Fibroblast of lung (primary cell): ENCODE data around the gene ASGR1.
"Not testable (repeated sequence)": the region's sequence is repeated elsewhere in the genome, so short reads cannot be mapped to it uniquely, and the experiment has no call there.

Experiments used
- CTCF ChIP-seq, 2 donors: IDR thresholded peaks in 1 of 2; conservative IDR thresholded peaks in 1 of 2; 1 replicate in 1 of 2; 2 replicates in 1 of 2; pipeline ENCODE4 v1.5.1; 2011 to 2012; ENCODE audit warnings: low read length in 2 of 2, control low read depth in 1 of 2, inconsistent platforms in 1 of 2, low read depth in 1 of 2, mild to moderate bottlenecking in 1 of 2
- EZH2 ChIP-seq: IDR thresholded peaks from 2 replicates; pipeline ENCODE4 v1.5.1; 2012; ENCODE audit warnings: low read length, control low read depth, mild to moderate bottlenecking; ENCODE audit errors: missing control alignments

GRCh38 chr17:7127501-7127900 lies 51.7 kb downstream of the ASGR1 start:
- TF ChIP-seq CTCF (conservative IDR thresholded peaks at IDR 0.05 in 1 of 2, IDR thresholded peaks at IDR 0.05 in 1 of 2; ENCODE audit: low read depth in 1 of 2, low read length in 2 of 2); EZH2: not testable (repeated sequence)
